Measurements from ENCODE around the gene GPC6. TPM values are rescaled to one million over a fixed set of nuclear protein-coding genes. Genes with fewer than 3 reads are reported as not detected.
A peak's percentile ranks its signal among the peaks of the same experiment; 100 is the strongest.

The GPC6 gene
- total RNA-seq, 1 donor from 2014 or later, result 63.0 TPM

DNA sequence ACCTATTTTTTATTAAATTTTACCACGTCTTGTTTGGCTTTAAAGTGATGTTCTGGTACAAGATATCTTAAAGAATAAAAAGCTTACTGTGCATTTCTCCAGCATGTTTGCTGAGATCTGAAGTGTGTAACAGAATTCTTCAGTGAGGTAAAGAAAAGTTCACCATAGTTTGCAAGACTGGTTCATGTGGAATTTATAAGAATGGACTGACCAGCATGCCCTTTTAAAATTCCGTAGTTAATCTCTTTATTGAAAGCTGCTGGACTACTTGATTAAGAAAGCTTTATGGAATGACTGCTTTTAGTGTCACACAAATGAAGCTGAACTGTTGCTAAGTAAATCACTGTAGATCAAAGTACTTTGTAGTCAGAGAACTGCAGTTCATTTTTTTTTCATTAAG is 119.2 kb downstream of the GPC6 start:
- H3K27ac Mint-ChIP-seq (ENCODE audit: unreplicated experiment), result no peak overlapping the region
- peaks cover 6% of the 10 kb centered on the region for H3K9me3 Mint-ChIP-seq (ENCODE audit: unreplicated experiment)
- no peak overlapping the region for H2AFZ ChIP-seq (ENCODE audit: low read depth, low read length)
- no peak overlapping the region for H3K27ac ChIP-seq (ENCODE audit: low read depth, low read length)
- H3K27me3 Mint-ChIP-seq (ENCODE audit: low read depth, unreplicated experiment), result no peaks in the 10 kb centered on the region
- TF ChIP-seq EZH2 (IDR thresholded peaks at IDR 0.05; ENCODE audit: insufficient read depth, low read length), result no peak
- TF ChIP-seq, protein P1, sequence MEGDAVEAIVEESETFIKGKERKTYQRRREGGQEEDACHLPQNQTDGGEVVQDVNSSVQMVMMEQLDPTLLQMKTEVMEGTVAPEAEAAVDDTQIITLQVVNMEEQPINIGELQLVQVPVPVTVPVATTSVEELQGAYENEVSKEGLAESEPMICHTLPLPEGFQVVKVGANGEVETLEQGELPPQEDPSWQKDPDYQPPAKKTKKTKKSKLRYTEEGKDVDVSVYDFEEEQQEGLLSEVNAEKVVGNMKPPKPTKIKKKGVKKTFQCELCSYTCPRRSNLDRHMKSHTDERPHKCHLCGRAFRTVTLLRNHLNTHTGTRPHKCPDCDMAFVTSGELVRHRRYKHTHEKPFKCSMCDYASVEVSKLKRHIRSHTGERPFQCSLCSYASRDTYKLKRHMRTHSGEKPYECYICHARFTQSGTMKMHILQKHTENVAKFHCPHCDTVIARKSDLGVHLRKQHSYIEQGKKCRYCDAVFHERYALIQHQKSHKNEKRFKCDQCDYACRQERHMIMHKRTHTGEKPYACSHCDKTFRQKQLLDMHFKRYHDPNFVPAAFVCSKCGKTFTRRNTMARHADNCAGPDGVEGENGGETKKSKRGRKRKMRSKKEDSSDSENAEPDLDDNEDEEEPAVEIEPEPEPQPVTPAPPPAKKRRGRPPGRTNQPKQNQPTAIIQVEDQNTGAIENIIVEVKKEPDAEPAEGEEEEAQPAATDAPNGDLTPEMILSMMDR (IDR thresholded peaks at IDR 0.05; ENCODE audit: insufficient read depth, low read depth, low read length), result no peak
- no peak overlapping the region for H3K9ac ChIP-seq (ENCODE audit: low read length)
- H3K4me3 Mint-ChIP-seq (ENCODE audit: unreplicated experiment), result no peak overlapping the region
- DNase-seq (ENCODE audit: low read depth) (peak; percentile 47), FAIRE-seq (no peak)
- H3K27me3 ChIP-seq (ENCODE audit: insufficient read depth, low read length), result no peaks in the 10 kb centered on the region
- H3K36me3 Mint-ChIP-seq (ENCODE audit: low read depth, unreplicated experiment), result peaks cover 4% of the 10 kb centered on the region
- peaks cover 25% of the 10 kb centered on the region for H4K20me1 ChIP-seq (ENCODE audit: insufficient read depth, low read length)
- no peaks in the 10 kb centered on the region for H3K36me3 ChIP-seq (ENCODE audit: insufficient read depth, low read length)
- no peak overlapping the region for H3K4me2 ChIP-seq (ENCODE audit: low read length)
- H3K79me2 ChIP-seq (ENCODE audit: insufficient read depth, low read length), result peaks cover 16% of the 10 kb centered on the region
- H3K4me1 Mint-ChIP-seq (ENCODE audit: low read depth, unreplicated experiment), result peaks cover 8% of the 10 kb centered on the region
- no peaks in the 10 kb centered on the region for H3K4me1 ChIP-seq (ENCODE audit: insufficient read depth, low read length)
- H3K4me3 ChIP-seq (ENCODE audit: insufficient read depth, low read depth, low read length), result no peak overlapping the region
- no peaks in the 10 kb centered on the region for H3K9me3 ChIP-seq (ENCODE audit: insufficient read depth, low read depth, low read length)

DNA sequence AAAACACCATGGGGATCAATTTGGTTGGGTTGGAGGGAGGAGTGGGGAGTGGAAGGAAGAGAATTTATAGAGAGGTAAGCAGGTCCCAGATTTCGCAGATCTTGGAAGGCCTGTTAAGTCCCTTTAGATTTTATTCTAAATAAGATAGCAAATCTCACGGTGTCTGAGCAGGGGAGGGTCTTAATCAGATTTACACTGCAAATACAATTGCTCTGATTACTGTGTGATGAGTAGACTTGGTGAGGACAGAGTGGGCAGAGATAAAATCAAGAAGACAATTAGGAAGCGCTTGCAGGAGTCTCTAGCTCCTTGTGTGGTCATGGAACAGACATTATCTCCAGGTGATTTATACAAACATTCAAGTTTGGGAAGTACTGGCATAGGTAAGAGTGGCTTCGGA is 126.0 kb downstream of the GPC6 start:
- no peaks in the 10 kb centered on the region for H3K4me1 Mint-ChIP-seq (ENCODE audit: low read depth, unreplicated experiment)
- no peak for TF ChIP-seq EZH2 (IDR thresholded peaks at IDR 0.05; ENCODE audit: insufficient read depth, low read length)
- TF ChIP-seq, protein P1 (IDR thresholded peaks at IDR 0.05; ENCODE audit: insufficient read depth, low read depth, low read length), result no peak
- no peak overlapping the region for H3K4me2 ChIP-seq (ENCODE audit: low read length)
- H3K27me3 ChIP-seq (ENCODE audit: insufficient read depth, low read length), result no peaks in the 10 kb centered on the region
- no peaks in the 10 kb centered on the region for H3K36me3 ChIP-seq (ENCODE audit: insufficient read depth, low read length)
- no peak overlapping the region for H3K4me3 Mint-ChIP-seq (ENCODE audit: unreplicated experiment)
- no peak overlapping the region for H3K27ac Mint-ChIP-seq (ENCODE audit: unreplicated experiment)
- no peaks in the 10 kb centered on the region for H3K27me3 Mint-ChIP-seq (ENCODE audit: low read depth, unreplicated experiment)
- H3K36me3 Mint-ChIP-seq (ENCODE audit: low read depth, unreplicated experiment), result peaks cover 5% of the 10 kb centered on the region
- no peak for FAIRE-seq
- no peaks in the 10 kb centered on the region for H3K4me1 ChIP-seq (ENCODE audit: insufficient read depth, low read length)
- H3K9me3 ChIP-seq (ENCODE audit: insufficient read depth, low read depth, low read length), result no peaks in the 10 kb centered on the region
- no peak for DNase-seq (ENCODE audit: low read depth)
- peaks cover 22% of the 10 kb centered on the region for H4K20me1 ChIP-seq (ENCODE audit: insufficient read depth, low read length)
- peaks cover 6% of the 10 kb centered on the region for H3K9me3 Mint-ChIP-seq (ENCODE audit: unreplicated experiment)
- H3K79me2 ChIP-seq (ENCODE audit: insufficient read depth, low read length), result no peaks in the 10 kb centered on the region
- no peak overlapping the region for H3K9ac ChIP-seq (ENCODE audit: low read length)
- H3K4me3 ChIP-seq (ENCODE audit: insufficient read depth, low read depth, low read length), result no peak overlapping the region
- no peak overlapping the region for H2AFZ ChIP-seq (ENCODE audit: low read depth, low read length)
- no peak overlapping the region for H3K27ac ChIP-seq (ENCODE audit: low read depth, low read length)

DNA sequence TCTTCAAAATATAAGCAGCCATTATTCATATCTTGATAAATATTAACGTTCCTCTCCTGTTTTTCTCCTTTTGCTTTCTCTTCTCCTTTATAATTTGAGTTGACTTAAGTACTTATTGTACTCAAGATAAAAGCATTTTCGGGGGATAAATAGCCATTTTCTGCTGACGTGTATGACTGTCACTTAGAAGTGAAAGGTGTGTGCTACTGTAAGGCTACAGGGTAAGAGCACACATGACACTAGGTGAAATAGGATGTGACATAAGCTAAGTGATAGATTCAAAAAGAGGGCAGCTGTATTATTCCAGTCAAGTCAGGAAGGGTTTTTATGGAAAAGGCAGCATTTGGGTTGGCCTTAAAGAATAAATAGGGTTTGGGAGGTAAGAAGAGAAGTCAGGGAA is 128.5 kb downstream of the GPC6 start:
- no peaks in the 10 kb centered on the region for H3K27me3 Mint-ChIP-seq (ENCODE audit: low read depth, unreplicated experiment)
- H3K4me3 Mint-ChIP-seq (ENCODE audit: unreplicated experiment), result no peak overlapping the region
- H3K27me3 ChIP-seq (ENCODE audit: insufficient read depth, low read length), result no peaks in the 10 kb centered on the region
- H3K79me2 ChIP-seq (ENCODE audit: insufficient read depth, low read length), result no peaks in the 10 kb centered on the region
- no peak for TF ChIP-seq EZH2 (IDR thresholded peaks at IDR 0.05; ENCODE audit: insufficient read depth, low read length)
- TF ChIP-seq, protein P1 (IDR thresholded peaks at IDR 0.05; ENCODE audit: insufficient read depth, low read depth, low read length), result no peak
- peaks cover 4% of the 10 kb centered on the region for H3K36me3 Mint-ChIP-seq (ENCODE audit: low read depth, unreplicated experiment)
- no peaks in the 10 kb centered on the region for H3K36me3 ChIP-seq (ENCODE audit: insufficient read depth, low read length)
- no peak overlapping the region for H3K4me3 ChIP-seq (ENCODE audit: insufficient read depth, low read depth, low read length)
- DNase-seq (ENCODE audit: low read depth) (no peak), FAIRE-seq (no peak)
- H2AFZ ChIP-seq (ENCODE audit: low read depth, low read length), result no peak overlapping the region
- no peak overlapping the region for H3K9ac ChIP-seq (ENCODE audit: low read length)
- no peaks in the 10 kb centered on the region for H3K4me1 ChIP-seq (ENCODE audit: insufficient read depth, low read length)
- no peaks in the 10 kb centered on the region for H3K9me3 Mint-ChIP-seq (ENCODE audit: unreplicated experiment)
- H3K4me1 Mint-ChIP-seq (ENCODE audit: low read depth, unreplicated experiment), result no peaks in the 10 kb centered on the region
- H4K20me1 ChIP-seq (ENCODE audit: insufficient read depth, low read length), result peaks cover 28% of the 10 kb centered on the region
- no peak overlapping the region for H3K27ac ChIP-seq (ENCODE audit: low read depth, low read length)
- no peak overlapping the region for H3K27ac Mint-ChIP-seq (ENCODE audit: unreplicated experiment)
- no peak overlapping the region for H3K4me2 ChIP-seq (ENCODE audit: low read length)
- H3K9me3 ChIP-seq (ENCODE audit: insufficient read depth, low read depth, low read length), result no peaks in the 10 kb centered on the region

All from astrocyte (in vitro differentiated cells and primary cell).